ENCODE data around the gene ITGA2.

GRCh38 chr5:52995914-52996313 is 6.8 kb downstream of the ITGA2 start:
- no peak for TF ChIP-seq EZH2 (IDR thresholded peaks at IDR 0.05)
- TF ChIP-seq POLR2AphosphoS5 (IDR thresholded peaks at IDR 0.05; ENCODE audit: borderline replicate concordance, low read depth, low read length), result no peak
- no peak for TF ChIP-seq FOXP2 (optimal IDR thresholded peaks at IDR 0.05; ENCODE audit: control extremely low read depth, extremely low read length, insufficient read depth)

Data from SK-N-MC (cell line).